Activated T-cell treated with anti-CD3 and anti-CD28 coated beads, Interleukin-2, amount 50 U/mL, for 24 hours (primary cell): ENCODE data around the gene CTDSPL.

Source experiments
- DNase-seq: peaks from one replicate; pipeline ENCODE4 v3.0.0-alpha.2; 2020
- H3K27ac Mint-ChIP-seq: 2 replicates; pipeline ENCODE4 v1.8.0; 2020; ENCODE audit warnings: mild to moderate bottlenecking, mixed read lengths
- H3K27me3 Mint-ChIP-seq: 2 replicates; pipeline ENCODE4 v1.8.0; 2020; ENCODE audit warnings: mixed read lengths
- H3K36me3 Mint-ChIP-seq: 2 replicates; pipeline ENCODE4 v1.8.0; 2020; ENCODE audit warnings: low read depth, mixed read lengths
- H3K4me1 Mint-ChIP-seq: 2 replicates; pipeline ENCODE4 v1.8.0; 2020; ENCODE audit warnings: low read depth, mixed read lengths
- H3K4me3 Mint-ChIP-seq: 2 replicates; pipeline ENCODE4 v1.8.0; 2020; ENCODE audit warnings: mild to moderate bottlenecking, moderate library complexity, mixed read lengths
- H3K9me3 Mint-ChIP-seq: 2 replicates; pipeline ENCODE4 v1.8.0; 2020; ENCODE audit warnings: mixed read lengths

CTDSPL gene

DNA sequence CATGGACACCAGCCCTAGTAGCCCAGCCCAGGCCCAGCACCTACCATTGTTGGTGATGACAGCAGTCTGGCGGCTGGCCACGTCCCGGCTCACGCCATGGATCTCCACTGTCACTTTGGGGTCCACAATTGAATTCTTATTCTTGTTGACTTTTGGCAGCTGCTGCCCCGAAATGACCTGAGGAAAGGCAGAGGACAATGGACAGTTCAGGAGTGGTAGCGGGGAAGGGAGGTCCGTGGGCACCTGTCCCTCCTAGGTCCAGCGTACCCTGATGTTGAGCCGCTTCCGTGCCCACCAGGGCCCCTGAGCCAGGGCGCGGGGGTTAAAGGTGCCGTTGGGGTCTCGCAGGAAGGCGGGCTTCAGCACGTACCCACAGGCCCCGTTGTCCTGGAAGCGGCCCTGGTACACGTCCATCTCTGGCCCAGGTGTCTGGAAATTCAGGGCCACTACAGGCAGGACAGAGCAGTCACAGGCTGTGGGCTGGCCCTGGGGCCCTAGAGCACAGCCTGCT lies 146.6 kb downstream of the CTDSPL start:
- Mint-ChIP-seq H3K4me3 (no peak overlapping the region), H3K9me3 (no peaks in the 10 kb centered on the region), H3K4me1 (peaks cover 12% of the 10 kb centered on the region), H3K27ac (peak overlapping the region; percentile 69), H3K36me3 (peaks cover 54% of the 10 kb centered on the region), H3K27me3 (no peaks in the 10 kb centered on the region)
- no peak for DNase-seq

GRCh38 chr3:38008971-38009580 lies 147.4 kb downstream of the CTDSPL start:
- no peaks in the 10 kb centered on the region for H3K27me3 Mint-ChIP-seq
- H3K4me1 Mint-ChIP-seq = peaks cover 8% of the 10 kb centered on the region
- DNase-seq = no peak
- peaks cover 50% of the 10 kb centered on the region for H3K36me3 Mint-ChIP-seq
- H3K9me3 Mint-ChIP-seq = no peaks in the 10 kb centered on the region
- H3K4me3 Mint-ChIP-seq = no peak overlapping the region
- H3K27ac Mint-ChIP-seq = peak overlapping the region; percentile 63

- Mint-ChIP-seq H3K9me3 (no peaks in the 10 kb centered on the region), H3K27ac (no peak overlapping the region), H3K36me3 (peaks cover 48% of the 10 kb centered on the region), H3K4me3 (no peak overlapping the region), H3K4me1 (no peaks in the 10 kb centered on the region), H3K27me3 (no peaks in the 10 kb centered on the region)
- DNase-seq = no peak
Observed at GRCh38 chr3:38009807-38010591, 148.3 kb downstream of the CTDSPL start.

- H3K27ac Mint-ChIP-seq = peak overlapping the region; percentile 47
- no peaks in the 10 kb centered on the region for H3K4me1 Mint-ChIP-seq
- H3K9me3 Mint-ChIP-seq = peaks cover under 1% of the 10 kb centered on the region
- no peak for DNase-seq
- no peaks in the 10 kb centered on the region for H3K27me3 Mint-ChIP-seq
- H3K4me3 Mint-ChIP-seq = no peak overlapping the region
- peaks cover 48% of the 10 kb centered on the region for H3K36me3 Mint-ChIP-seq
Observed at GRCh38 chr3:38011111-38011510, 149.4 kb downstream of the CTDSPL start.

- no peak overlapping the region for H3K4me3 Mint-ChIP-seq
- peaks cover 2% of the 10 kb centered on the region for H3K9me3 Mint-ChIP-seq
- H3K27me3 Mint-ChIP-seq = no peaks in the 10 kb centered on the region
- no peaks in the 10 kb centered on the region for H3K4me1 Mint-ChIP-seq
- no peak for DNase-seq
- H3K36me3 Mint-ChIP-seq = peaks cover 49% of the 10 kb centered on the region
- no peak overlapping the region for H3K27ac Mint-ChIP-seq
Observed at GRCh38 chr3:38015485-38015884, 153.8 kb downstream of the CTDSPL start.

GRCh38 chr3:38015984-38016383 lies 154.3 kb downstream of the CTDSPL start:
- no peaks in the 10 kb centered on the region for H3K4me1 Mint-ChIP-seq
- no peak for DNase-seq
- H3K27me3 Mint-ChIP-seq = no peaks in the 10 kb centered on the region
- peaks cover 50% of the 10 kb centered on the region for H3K36me3 Mint-ChIP-seq
- H3K9me3 Mint-ChIP-seq = peaks cover 2% of the 10 kb centered on the region
- H3K27ac Mint-ChIP-seq = no peak overlapping the region
- H3K4me3 Mint-ChIP-seq = no peak overlapping the region

- no peak for DNase-seq
- Mint-ChIP-seq H3K36me3 (peaks cover 47% of the 10 kb centered on the region), H3K9me3 (peaks cover 2% of the 10 kb centered on the region), H3K4me1 (no peaks in the 10 kb centered on the region), H3K27ac (no peak overlapping the region), H3K4me3 (no peak overlapping the region), H3K27me3 (no peaks in the 10 kb centered on the region)
Observed at GRCh38 chr3:38016410-38016809, 154.7 kb downstream of the CTDSPL start.

DNA sequence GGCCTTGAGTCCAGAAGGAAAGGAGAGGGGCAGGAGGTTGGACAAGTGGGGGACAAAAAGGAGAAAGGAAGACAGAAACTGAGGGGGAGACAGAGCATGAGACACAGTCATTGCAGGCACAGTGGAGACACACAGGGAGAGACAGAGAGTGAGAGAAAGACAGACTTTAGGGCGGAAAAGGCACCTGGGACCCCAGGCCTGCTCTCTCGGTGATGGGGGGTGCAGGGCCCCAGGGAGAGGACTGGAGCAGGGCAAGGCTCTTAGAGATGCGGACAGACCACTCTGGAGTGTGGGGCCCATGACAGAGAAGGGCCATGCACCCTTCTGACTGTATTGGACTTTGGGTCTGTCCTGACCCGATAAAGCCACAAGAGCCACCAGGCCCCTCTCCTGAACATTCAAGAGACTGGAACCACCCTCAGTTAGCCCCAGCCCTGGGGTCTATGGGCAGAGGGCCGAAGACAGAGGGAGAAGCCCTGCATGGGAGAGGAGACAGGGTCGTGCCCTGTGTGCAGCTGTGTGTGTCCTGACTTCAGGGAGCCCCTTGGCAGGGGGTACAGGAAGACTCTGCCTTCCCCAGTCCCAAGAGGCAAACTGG lies 155.3 kb downstream of the CTDSPL start:
- H3K4me3 Mint-ChIP-seq = no peak overlapping the region
- H3K27me3 Mint-ChIP-seq = no peaks in the 10 kb centered on the region
- H3K27ac Mint-ChIP-seq = peak overlapping the region; percentile 1
- H3K4me1 Mint-ChIP-seq = no peaks in the 10 kb centered on the region
- H3K9me3 Mint-ChIP-seq = peaks cover 2% of the 10 kb centered on the region
- H3K36me3 Mint-ChIP-seq = peaks cover 47% of the 10 kb centered on the region
- no peak for DNase-seq

DNA sequence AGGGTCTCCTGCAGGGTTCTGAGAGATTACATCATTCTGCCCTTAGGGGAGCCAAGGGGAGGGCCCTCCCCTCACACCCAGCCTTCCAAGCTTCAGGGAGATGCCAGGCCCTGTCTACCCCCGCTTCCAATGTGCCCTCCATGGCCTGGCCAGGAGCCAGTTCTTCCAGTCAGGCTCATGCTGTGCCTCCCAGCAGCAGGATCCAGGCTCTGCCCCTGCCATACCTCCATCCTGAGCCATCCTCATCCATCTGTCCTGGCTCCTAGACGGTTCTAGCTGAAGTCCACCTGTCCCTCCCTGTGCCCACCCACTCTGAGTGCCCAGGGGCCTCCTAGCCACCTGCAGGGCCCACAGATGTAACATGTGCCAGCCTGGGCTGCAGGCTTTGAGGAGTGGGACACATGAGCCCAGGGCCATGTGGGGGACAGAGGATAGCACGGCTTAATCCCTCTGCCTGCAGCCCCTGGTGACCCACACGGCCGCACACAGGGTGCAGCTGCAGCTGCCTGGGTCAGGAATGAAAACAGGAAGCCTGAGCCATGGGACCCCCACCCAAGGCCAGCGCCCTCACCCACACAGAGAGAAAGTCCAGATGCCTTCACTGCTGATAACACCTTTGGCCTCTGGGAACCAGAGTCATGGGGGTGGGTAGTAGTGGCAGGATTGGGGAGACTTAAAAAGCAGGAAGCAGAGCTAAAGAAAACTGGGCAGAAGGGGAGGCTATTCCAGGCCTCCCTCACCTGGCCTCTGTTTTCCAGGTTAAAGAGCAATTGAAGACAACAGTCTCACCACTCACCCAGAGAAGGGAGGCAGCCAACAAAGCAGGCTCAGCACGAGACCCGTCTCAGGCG lies 156.0 kb downstream of the CTDSPL start:
- Mint-ChIP-seq H3K27ac (no peak overlapping the region), H3K36me3 (peaks cover 47% of the 10 kb centered on the region), H3K4me1 (peaks cover 5% of the 10 kb centered on the region), H3K27me3 (no peaks in the 10 kb centered on the region), H3K9me3 (peaks cover 2% of the 10 kb centered on the region), H3K4me3 (no peak overlapping the region)
- DNase-seq = no peak

DNA sequence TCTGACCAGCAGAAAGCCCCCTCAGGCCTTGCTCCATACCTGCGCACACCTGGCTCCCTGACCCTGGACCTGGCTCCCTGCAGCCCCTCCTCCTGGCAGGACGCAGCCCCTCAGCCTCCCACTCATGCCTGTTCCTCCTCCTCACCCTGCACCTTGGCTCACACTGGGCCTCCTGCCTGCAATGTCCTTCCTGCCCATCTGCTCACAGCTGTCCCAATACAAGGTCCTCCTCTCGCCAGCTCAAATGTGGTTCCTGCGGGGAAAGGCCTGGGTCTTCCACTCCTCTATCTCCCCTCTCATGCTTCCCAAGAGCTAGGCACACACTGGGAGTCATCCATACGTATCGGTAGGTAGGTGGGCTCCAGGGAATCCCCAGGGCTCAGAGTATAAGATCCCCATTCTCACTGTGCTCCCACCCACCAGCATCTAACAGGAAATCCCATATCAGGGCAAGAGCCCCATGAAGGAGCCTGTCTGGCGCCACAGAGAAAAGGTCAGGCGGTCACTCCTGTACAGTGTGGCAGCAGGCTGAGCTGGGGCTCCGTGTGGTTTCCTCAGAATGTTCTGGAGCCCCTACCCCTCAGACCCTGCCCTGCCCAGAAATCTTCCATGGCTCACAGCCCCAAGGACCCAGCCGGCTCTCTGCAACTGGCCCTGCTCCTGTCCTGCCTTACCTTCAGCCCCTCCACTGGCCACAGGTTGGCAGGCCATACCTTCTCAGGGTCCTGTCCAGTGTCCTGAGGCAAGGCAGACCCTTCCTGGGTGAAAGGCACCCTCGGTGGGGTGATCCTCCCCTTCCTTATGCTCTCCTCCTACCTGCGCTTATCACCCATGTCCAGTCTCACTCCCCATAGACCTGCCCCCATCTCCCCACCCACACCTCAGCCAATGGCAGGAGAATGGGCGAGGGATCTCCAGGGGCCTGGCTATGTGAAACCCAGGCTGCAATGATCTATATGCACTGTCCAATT lies 156.9 kb downstream of the CTDSPL start:
- no peak for DNase-seq
- H3K4me3 Mint-ChIP-seq = no peak overlapping the region
- peaks cover 11% of the 10 kb centered on the region for H3K4me1 Mint-ChIP-seq
- no peaks in the 10 kb centered on the region for H3K27me3 Mint-ChIP-seq
- H3K36me3 Mint-ChIP-seq = peaks cover 46% of the 10 kb centered on the region
- H3K27ac Mint-ChIP-seq = peak overlapping the region; percentile 24
- peaks cover 2% of the 10 kb centered on the region for H3K9me3 Mint-ChIP-seq

- no peak overlapping the region for H3K4me3 Mint-ChIP-seq
- peaks cover 23% of the 10 kb centered on the region for H3K4me1 Mint-ChIP-seq
- peaks cover 40% of the 10 kb centered on the region for H3K36me3 Mint-ChIP-seq
- H3K9me3 Mint-ChIP-seq = peaks cover 2% of the 10 kb centered on the region
- no peak for DNase-seq
- no peaks in the 10 kb centered on the region for H3K27me3 Mint-ChIP-seq
- no peak overlapping the region for H3K27ac Mint-ChIP-seq
Observed at GRCh38 chr3:38019658-38020341, 158.1 kb downstream of the CTDSPL start.

DNA sequence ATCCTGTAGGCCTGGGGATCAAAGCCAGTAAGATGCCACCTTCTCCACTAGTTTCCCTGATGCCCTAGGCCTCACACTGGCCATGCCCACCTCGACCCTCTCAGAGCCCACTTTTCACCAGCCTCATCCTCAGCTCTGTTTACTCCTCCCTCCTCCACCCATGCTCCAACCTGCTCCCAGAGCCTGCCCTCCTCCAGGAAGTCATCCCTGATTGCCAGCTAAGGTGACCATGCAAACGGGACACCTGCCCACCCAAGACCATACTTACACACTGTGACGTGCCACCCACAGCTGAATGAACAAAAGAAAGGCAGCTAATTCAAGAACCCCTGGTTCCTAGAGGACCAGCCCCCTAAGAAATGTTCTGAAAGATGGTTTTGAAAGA lies 158.7 kb downstream of the CTDSPL start:
- H3K36me3 Mint-ChIP-seq = peaks cover 35% of the 10 kb centered on the region
- H3K4me3 Mint-ChIP-seq = no peak overlapping the region

DNA sequence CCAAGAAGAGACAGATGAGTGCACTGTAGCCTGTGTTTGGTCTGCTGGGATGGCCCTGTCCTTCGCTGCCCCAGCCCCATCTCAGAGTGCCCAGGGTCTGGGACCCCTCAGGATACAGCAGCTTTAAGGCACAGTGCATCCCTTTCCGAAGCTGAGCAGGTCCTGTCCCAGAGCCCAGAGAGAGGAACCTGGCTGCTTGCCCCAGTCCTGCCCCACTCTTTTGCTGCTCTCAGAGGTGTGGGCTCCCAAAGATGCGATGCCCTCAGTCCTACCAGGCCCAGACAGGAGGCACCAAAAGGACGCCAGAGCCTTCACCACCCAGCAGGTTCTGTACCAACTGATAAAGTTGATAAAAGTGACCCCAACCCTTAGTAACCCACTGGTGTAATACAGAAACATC lies 159.5 kb downstream of the CTDSPL start:
- no peak overlapping the region for H3K27ac Mint-ChIP-seq
- no peaks in the 10 kb centered on the region for H3K27me3 Mint-ChIP-seq
- no peak for DNase-seq
- peaks cover 27% of the 10 kb centered on the region for H3K36me3 Mint-ChIP-seq
- no peak overlapping the region for H3K4me3 Mint-ChIP-seq
- H3K4me1 Mint-ChIP-seq = peaks cover 35% of the 10 kb centered on the region
- peaks cover under 1% of the 10 kb centered on the region for H3K9me3 Mint-ChIP-seq

More for the DNA sequence above, 158.7 kb downstream of the CTDSPL start:
- Mint-ChIP-seq H3K27ac (peak overlapping the region; percentile 64), H3K27me3 (no peaks in the 10 kb centered on the region), H3K9me3 (peaks cover 2% of the 10 kb centered on the region), H3K4me1 (peaks cover 29% of the 10 kb centered on the region)
- DNase-seq = no peak
